HAP-1 (cell line): Measurements from ENCODE around the gene TBC1D22A.

Experiments used
- DNase-seq, 2 experiments: peaks; one replicate each; pipeline ENCODE4 v3.0.0-alpha.2; 2016 to 2020; ENCODE audit warnings: low spot score in 2 of 2
- H3K27me3 ChIP-seq: fragments of 250-450 bp; sonication (Bioruptor Pico); 2 replicates; pipeline ENCODE4 v1.5.1; 2020; ENCODE audit warnings: low read depth, mild to moderate bottlenecking, moderate library complexity
- H3K36me3 ChIP-seq: fragments of 250-450 bp; sonication (Bioruptor Pico); replicated peaks from 2 replicates; pipeline ENCODE4 v1.5.1; 2020; ENCODE audit warnings: mild to moderate bottlenecking
- H3K4me1 ChIP-seq: fragments of 250-450 bp; sonication (Bioruptor Pico); 2 replicates; pipeline ENCODE4 v1.5.1; 2020; ENCODE audit warnings: mild to moderate bottlenecking
- H3K4me3 ChIP-seq: fragments of 250-450 bp; sonication (Bioruptor Pico); 2 replicates; pipeline ENCODE4 v1.5.1; 2020; ENCODE audit warnings: mild to moderate bottlenecking, moderate library complexity
- H3K9me3 ChIP-seq: fragments of 250-450 bp; sonication (Bioruptor Pico); 2 replicates; pipeline ENCODE4 v1.5.1; 2020; ENCODE audit warnings: mild to moderate bottlenecking, moderate library complexity
- in situ Hi-C: fragments of 300-500 bp; cut with MboI; formaldehyde crosslinking; loops from 3 replicates; pipeline ENCODE4 v1.14.3; 2020; ENCODE audit warnings: low sequenced_read_pairs, inconsistent platforms, mixed read lengths

The TBC1D22A gene

DNA sequence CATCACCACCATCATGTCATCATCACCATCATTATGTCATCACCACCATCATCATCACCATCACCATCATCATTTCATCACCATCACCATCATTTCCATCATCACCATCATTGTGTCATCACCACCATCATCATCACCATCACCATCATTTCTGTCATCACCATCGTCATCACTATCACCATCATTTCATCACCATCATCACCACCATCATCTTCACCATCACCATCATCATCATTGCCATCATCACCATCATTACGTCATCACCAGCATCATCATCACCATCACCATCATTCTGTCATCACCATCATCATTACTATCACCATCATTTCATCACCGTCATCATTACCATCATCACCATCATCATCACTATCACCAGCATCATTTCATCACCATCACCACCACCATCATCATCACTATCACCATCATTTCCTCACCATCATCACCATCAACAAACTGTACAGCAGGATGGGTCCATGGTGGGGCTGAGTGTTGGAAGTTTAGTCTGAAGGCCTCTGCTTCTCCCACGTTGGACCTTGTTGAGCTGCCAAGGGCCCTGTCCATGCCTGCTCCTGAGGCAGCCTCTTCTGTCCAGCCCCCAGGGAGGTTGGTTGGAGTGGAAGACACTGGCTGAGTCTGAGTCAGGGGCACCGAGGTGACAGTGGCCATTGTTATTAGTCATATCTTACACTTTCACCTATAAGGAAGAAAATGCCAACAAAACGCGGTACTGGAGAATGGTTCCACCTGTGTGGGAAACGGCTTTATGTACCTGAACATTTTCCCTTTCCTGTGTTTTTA lies 247.1 kb downstream of the TBC1D22A start:
- no peaks in the 10 kb centered on the region for H3K4me1 ChIP-seq
- DNase-seq = no peak
- no peaks in the 10 kb centered on the region for H3K27me3 ChIP-seq
- no peaks in the 10 kb centered on the region for H3K36me3 ChIP-seq
- no peaks in the 10 kb centered on the region for H3K9me3 ChIP-seq
- no peak overlapping the region for H3K4me3 ChIP-seq
- in situ Hi-C loops = no loop called here

- Histone ChIP-seq H3K9me3 (no peaks in the 10 kb centered on the region), H3K36me3 (no peaks in the 10 kb centered on the region), H3K27me3 (no peaks in the 10 kb centered on the region), H3K4me3 (no peak overlapping the region), H3K4me1 (no peaks in the 10 kb centered on the region)
- no peak for DNase-seq
- in situ Hi-C loops = no loop called here
Measured at GRCh38 chr22:47010211-47010610, 247.8 kb downstream of the TBC1D22A start.

DNA sequence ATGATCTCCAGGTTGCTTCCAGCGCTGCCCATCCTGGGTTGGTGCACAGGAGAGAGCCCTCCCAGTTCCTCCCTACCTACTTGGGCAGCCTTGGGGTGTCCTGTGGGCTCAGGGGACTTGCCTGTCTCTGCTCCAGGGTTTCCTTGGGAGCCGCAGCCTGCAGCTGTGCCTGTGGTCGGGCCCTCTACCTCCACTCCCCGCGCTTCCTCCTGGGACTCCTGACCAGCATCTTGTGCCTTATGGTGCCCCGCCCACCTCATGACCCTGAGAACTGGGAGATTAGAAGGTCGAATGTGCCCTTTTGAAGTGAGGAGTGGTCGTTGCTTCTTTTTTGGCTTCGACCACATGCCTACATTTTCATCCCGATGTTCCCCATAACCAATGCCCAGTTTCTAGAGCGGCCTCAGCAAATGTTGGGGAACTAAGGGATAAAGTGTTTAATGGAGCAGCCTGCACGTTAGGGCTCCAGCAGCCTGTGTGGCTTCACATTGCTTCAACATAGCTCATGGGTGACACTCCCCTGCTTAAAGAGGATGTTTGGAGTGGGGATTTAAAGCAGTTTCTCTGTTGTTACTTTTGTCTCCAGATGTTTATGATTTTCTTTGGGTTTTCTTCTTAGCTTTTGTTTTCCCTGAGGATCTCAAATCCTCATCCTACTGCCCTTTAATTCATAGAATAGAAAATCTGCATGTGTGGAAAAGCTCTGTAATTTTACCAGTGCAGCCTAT lies 248.8 kb downstream of the TBC1D22A start:
- no peak for DNase-seq
- Histone ChIP-seq H3K4me3 (no peak overlapping the region), H3K4me1 (no peaks in the 10 kb centered on the region), H3K9me3 (no peaks in the 10 kb centered on the region), H3K36me3 (no peaks in the 10 kb centered on the region), H3K27me3 (no peaks in the 10 kb centered on the region)
- in situ Hi-C loops = no loop called here

DNA sequence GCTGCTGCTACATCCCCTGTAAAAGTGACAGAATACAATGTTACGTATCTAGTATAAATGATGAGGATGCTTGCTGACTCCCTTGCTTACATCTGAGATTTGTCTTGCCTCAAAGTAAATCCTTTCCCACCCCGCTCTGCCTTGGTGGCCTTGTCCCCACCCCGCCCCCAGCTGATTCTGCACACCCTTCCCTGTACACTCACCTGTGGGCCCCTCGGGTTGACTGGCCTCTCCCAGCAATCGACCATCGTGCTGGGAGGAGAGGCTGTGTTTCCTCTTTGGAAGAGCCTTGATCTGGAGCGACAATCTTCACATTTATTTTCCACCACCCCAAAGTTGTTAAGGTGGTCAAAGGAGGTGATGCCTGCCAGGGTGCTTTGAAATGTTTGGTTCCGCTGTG lies 249.4 kb downstream of the TBC1D22A start:
- H3K36me3 ChIP-seq = no peaks in the 10 kb centered on the region
- no peaks in the 10 kb centered on the region for H3K27me3 ChIP-seq
- no peak for DNase-seq
- H3K4me3 ChIP-seq = no peak overlapping the region
- no peaks in the 10 kb centered on the region for H3K4me1 ChIP-seq
- H3K9me3 ChIP-seq = no peaks in the 10 kb centered on the region
- in situ Hi-C loops = no loop called here

DNA sequence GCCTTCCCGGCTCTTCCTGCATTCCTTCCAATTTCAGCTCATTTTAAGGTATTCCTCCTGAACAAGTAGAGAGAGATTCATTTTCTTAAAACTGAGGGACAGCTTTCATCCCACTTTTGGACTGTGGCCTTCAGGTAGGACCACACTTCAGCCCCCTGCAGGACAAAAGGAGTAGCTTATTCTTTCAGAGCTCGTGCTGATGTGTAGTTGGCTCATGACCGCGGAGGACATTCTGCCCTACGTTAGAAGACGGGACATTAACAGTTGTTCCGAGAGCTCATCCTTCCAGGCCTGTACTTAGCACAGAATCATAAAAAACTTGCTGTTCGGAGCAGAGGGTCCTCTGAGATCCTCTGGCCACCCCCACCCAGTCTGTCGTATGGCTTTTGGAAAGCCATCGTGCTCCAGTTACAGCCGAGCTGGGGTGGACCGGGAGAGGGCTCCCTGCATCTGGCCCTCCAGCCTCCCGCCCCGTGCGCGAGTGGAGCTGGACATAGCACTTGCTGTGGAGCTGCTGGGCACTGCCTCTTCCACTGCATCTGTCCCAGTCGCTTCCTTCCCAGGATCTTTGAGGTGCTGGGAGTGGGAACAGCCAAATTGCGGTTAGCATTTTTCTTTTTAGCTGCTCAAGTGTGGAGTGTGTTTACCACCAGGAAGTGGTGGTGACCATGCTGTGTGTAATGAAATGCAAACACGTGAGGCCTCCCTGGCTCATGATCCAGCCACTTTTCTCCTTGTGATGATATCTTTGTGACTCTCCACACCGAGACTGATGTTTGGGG lies 250.3 kb downstream of the TBC1D22A start:
- no peaks in the 10 kb centered on the region for H3K4me1 ChIP-seq
- no peak overlapping the region for H3K4me3 ChIP-seq
- no peak for DNase-seq
- H3K27me3 ChIP-seq = no peaks in the 10 kb centered on the region
- in situ Hi-C loops = no loop called here
- no peaks in the 10 kb centered on the region for H3K9me3 ChIP-seq
- no peaks in the 10 kb centered on the region for H3K36me3 ChIP-seq

DNA sequence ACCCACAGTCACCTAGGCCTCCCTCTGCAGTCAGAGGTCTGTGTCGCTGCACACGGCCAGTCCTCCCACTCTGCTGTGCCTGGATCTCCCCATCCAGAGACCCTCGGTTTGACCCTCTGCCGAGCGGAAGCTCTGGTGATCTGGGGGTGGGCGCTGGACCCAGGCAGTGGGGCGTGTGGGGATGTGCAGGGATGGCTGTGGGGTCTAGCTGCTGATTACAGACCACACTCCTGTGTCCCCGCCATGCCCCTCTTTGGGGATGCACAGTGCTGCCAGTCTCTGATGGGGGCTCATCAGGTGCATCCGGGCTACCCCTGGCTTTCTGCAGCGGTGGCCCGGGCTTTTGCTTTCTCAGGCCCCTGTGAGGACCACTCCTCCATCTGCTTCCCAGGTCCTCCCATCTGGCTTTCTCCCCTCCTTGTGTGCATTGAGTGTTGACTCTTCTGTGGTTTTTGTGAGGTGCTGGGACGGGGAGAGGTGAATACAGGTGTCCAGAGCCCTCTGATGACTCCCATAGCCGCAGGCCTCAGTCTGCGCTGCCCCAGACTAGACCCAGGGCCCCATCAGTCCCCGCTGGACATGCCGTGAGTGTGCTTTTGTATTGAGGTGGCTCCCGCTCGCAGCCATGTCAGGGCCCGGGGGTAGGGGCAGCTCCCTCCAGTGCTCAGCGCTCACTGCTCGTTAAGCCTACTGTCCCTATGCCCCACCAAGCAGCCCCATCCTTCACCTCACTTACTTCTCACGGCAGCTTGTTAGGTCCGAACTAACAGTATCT lies 251.6 kb downstream of the TBC1D22A start:
- Histone ChIP-seq H3K4me1 (no peaks in the 10 kb centered on the region), H3K9me3 (no peaks in the 10 kb centered on the region), H3K4me3 (no peak overlapping the region), H3K36me3 (no peaks in the 10 kb centered on the region), H3K27me3 (no peaks in the 10 kb centered on the region)
- in situ Hi-C loops = no loop called here
- no peak for DNase-seq

DNA sequence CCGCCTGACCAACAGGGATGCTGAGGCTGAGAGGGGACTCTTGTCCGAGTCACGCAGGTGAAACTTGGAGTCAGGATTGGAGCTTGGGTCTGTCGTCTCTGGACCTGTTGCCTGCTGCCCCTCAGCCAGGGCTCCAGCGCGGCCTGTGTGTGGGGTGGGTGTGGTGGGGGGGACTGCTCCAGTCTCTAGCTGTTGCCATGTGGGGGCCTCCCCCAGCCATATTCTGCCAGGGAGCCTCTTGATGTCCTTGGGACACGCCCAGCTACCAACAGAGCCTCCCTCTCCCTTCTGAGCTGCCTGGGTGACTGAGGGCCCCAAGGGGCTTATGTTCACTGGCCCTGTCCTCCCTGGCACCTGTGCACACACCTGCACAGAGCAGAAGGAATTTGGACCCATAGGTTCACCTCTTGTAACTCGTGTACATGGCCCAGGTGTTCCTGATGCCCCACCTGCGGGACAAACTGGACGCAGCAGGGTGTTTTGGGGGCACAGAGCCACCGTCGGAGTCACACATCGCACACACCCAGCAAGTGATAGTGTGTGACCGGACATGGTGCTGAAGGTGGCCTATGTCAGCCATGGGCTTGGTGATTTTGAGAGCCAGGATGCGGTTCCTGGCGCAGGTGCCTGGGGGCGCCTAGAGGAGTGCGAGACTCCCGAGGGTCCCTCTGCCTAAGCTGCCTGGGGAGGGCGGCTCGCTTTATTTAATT lies 252.3 kb downstream of the TBC1D22A start:
- in situ Hi-C loops = no loop called here
- Histone ChIP-seq H3K4me1 (no peaks in the 10 kb centered on the region), H3K27me3 (no peaks in the 10 kb centered on the region), H3K4me3 (no peak overlapping the region), H3K36me3 (no peaks in the 10 kb centered on the region), H3K9me3 (no peaks in the 10 kb centered on the region)
- no peak for DNase-seq

- H3K4me3 ChIP-seq = no peak overlapping the region
- no peak for DNase-seq
- H3K4me1 ChIP-seq = no peaks in the 10 kb centered on the region
- H3K27me3 ChIP-seq = no peaks in the 10 kb centered on the region
- 0 out of 2 replicates have a peak, but pooled peaks cover 2% of the 10 kb centered on the region for H3K9me3 ChIP-seq
- H3K36me3 ChIP-seq = no peaks in the 10 kb centered on the region
- in situ Hi-C loops = no loop called here
Measured at GRCh38 chr22:47015589-47016178, 253.2 kb downstream of the TBC1D22A start.

GRCh38 chr22:47016631-47017030 lies 254.2 kb downstream of the TBC1D22A start:
- Histone ChIP-seq H3K4me1 (no peaks in the 10 kb centered on the region), H3K27me3 (no peaks in the 10 kb centered on the region), H3K9me3 (0 out of 2 replicates have a peak, but pooled peaks cover 2% of the 10 kb centered on the region), H3K4me3 (no peak overlapping the region), H3K36me3 (no peaks in the 10 kb centered on the region)
- in situ Hi-C loops = no loop called here
- DNase-seq = no peak

GRCh38 chr22:47017245-47017644 lies 254.8 kb downstream of the TBC1D22A start:
- no peak for DNase-seq
- no peaks in the 10 kb centered on the region for H3K36me3 ChIP-seq
- H3K9me3 ChIP-seq = 0 out of 2 replicates have a peak, but pooled peaks cover 2% of the 10 kb centered on the region
- no peak overlapping the region for H3K4me3 ChIP-seq
- H3K27me3 ChIP-seq = no peaks in the 10 kb centered on the region
- no peaks in the 10 kb centered on the region for H3K4me1 ChIP-seq
- in situ Hi-C loops = no loop called here

- in situ Hi-C loops = no loop called here
- Histone ChIP-seq H3K4me1 (no peaks in the 10 kb centered on the region), H3K36me3 (no peaks in the 10 kb centered on the region), H3K27me3 (no peaks in the 10 kb centered on the region), H3K4me3 (no peak overlapping the region), H3K9me3 (0 out of 2 replicates have a peak, but pooled peaks cover 2% of the 10 kb centered on the region)
- no peak for DNase-seq
Measured at GRCh38 chr22:47018010-47018910, 255.8 kb downstream of the TBC1D22A start.
